Stimulated activated CD4-positive, alpha-beta T cell treated with anti-CD3 and anti-CD28 coated beads, Interleukin-2, amount 100 ng/mL, for 4 hours (primary cell): Measurements from ENCODE around the gene TNRC6A.
A peak's percentile ranks its signal among the peaks of the same experiment; 100 is the strongest.
"Not testable (repeated sequence)": the region's sequence is repeated elsewhere in the genome, so short reads cannot be mapped to it uniquely, and the experiment has no call there.

Source experiments
- DNase-seq: peaks from one replicate; pipeline ENCODE4 v3.0.0-alpha.2; 2020; ENCODE audit warnings: low read depth

The TNRC6A gene

GRCh38 chr16:24728011-24728410 lies 1.4 kb upstream of the TNRC6A start:
- DNase-seq: no peak

DNA sequence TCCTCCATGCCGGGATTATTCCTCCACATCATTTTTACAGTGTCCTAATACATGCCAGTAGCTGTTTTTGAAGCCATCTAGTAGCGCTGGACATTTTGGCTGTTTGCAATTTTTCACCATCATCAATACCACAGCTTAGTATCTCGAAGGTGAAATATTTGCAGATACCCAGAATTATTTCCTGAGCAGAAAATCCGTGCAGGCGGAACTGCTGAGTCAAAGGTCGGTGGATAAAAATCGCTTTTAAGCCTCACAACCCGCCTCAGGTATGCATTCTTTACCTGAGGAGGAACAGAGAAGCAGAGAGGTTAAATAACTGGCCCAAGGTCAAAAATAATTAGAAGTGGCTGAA lies 584 bp upstream of the TNRC6A start:
- DNase-seq: peak; percentile 15

GRCh38 chr16:24729951-24730815 lies 732 bp downstream of the TNRC6A start:
- peak; percentile 9 for DNase-seq

DNA sequence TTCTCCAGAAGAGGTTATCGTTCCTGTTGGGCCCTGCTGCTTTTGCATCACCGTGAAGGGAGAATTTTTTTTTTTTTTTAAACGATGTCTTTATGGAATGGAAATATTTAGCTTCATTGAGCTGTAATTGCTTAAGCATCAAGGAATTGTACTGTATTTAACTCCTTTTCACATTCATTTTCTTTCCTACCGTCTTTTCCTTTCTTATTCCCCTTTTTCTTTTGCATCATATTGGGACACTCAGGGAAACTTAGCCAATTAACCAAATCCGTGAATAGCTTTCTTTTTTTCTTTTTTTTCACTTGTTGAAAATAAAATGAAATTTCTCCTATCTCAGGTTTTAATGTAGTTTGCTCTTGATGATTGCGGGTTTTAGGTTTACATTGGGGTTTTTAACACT lies 1.5 kb downstream of the TNRC6A start:
- DNase-seq: no peak

DNA sequence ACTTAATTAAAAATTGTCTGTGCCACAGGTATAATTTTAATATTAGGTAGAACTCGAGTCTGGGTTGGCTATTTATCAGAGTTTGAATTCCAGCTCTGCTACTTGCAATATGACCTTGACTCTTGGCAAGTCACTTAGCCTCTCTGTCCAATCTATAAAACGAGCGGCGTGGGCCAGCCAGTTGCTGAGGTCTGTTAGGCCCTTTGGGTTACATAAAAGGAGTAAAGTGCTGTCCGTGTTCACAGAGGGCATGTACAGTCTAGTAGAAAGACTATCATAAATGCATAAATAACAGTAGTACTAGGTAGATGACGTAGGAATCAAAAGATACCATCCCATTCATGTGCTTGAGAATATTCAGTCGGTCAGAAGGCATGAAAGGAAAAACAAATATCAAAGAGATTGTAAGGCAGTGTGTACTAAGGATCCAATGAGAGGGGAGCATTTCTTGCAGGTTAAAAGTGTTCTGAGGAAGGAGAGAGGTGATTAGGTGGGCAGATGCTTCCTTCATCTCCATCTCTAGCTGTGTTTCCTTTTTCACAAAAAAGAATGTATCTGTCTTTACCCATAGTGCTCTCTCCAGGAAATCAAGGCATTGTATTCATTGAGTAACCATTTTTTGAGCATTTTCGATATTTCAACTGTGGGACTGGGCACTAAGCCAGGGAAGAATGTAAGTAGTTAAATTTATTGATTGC lies 2.4 kb downstream of the TNRC6A start:
- no peak for DNase-seq

GRCh38 chr16:24734382-24734781 lies 4.9 kb downstream of the TNRC6A start:
- no peak for DNase-seq

DNA sequence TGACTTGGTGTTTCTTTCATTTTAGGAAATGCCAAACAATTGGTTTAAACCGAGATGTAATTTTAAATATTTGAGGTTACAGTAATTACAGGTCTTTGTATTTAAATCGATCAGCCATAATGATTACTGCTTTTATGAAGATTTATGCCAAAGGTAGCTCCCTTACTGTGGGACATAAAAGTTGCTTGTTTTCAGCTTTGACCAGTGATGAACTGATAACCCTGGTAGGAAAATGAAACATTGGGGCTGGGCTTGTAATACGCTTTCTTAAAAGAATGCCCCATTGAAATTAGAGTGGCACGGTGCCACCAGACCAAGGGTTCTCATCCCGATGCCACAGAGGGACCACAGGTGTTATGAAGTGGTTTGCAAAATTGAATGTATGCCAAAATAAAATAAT lies 7.3 kb downstream of the TNRC6A start:
- no peak for DNase-seq

DNA sequence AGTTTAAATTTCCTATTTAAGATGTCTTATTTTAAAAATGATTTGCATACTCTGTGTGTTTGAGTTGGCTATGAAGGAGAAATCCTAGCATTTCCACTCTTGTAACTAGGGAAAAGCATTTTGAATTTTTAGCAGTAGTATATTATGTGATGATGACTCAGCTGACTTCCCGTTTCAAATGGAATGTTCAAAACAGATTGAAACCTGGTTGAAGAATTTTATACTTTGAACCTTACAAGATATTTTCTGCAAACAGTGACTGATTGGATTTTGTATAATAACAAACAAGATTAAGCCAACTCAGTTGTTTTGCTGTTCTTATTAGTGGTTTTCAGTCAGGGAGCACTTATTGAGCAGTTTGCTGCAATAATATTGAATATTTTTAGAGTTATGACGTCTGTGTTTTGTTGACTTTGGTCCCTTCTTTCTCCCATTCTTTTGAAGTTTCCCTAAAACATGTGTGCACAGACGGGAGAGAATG lies 8.0 kb downstream of the TNRC6A start:
- DNase-seq: no peak

DNA sequence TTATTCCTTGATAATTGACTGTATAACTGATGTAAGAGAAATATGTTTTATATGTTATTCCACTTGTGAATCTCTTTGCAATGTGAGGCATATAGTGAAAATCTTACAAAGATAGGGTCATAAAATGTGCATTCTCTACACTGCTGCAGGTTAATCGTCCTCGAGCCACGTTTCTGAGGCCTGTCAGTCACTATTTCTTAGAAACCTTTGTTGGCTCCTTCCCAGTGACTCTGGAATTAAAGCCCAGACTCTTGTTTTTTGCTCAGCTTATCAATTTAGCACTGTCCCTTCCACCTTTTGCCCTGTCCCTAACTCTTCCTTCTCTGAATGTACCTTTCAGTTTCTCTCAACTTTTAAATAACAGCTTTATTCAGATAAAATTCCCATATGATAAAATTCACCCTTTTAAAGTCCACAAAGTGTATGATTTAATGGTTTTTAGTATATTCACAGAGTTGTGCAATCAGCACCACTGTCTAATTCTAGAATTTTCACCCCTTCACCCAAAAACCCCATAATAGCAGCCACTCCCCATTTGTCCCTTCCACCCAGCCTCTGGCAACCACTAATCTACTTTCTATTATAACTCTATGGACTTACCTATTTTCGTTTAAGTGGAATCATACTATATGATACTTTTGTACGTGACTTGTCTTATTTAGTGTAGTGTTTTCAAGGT lies 8.6 kb downstream of the TNRC6A start:
- no peak for DNase-seq

GRCh38 chr16:24738895-24739294 lies 9.4 kb downstream of the TNRC6A start:
- DNase-seq: no peak

- no peak for DNase-seq
These were observed 12.4 kb downstream of the TNRC6A start for GRCh38 chr16:24741862-24742261.

DNA sequence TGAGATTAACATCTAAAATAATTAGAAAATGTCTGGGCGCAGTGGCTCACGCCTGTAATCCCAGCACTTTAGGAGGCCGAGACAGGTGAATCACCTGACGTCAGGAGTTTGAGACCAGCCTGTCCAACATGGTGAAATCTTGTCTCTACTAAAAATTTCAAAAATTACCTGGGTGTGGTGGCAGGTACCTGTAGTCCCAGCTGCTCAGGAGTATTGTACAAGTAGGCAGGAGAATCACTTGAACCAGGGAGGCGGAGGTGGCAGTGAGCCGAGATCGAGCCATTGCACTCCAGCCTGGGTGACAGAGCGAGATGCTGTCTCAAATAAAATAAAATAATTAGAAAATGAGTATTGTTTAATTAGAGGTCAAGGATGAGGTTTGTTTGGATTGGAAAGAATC lies 13.2 kb downstream of the TNRC6A start:
- not testable (repeated sequence) for DNase-seq

DNA sequence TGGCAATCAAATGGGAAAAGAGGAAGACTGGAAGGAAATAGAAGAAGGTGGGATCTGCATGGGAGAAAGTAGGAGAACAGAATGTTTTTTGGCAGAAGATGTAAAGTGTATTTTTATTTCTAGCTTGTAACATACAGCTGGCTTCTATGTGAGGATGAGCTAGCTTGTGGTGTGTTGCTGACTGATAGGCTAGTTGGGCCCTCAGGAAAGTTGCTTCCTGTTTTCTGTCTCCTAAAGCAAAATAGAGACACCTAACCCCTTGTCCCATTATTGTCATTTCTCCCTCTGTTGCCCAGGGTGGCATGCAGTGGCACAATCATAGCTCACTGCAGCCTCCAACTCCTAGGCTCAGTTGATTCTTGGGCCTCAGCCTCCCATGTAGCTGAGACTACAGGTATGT lies 15.9 kb downstream of the TNRC6A start:
- DNase-seq: no peak

GRCh38 chr16:24745791-24746190 lies 16.3 kb downstream of the TNRC6A start:
- no peak for DNase-seq

GRCh38 chr16:24747441-24747840 lies 18.0 kb downstream of the TNRC6A start:
- DNase-seq: no peak

- DNase-seq: no peak
These were observed 18.8 kb downstream of the TNRC6A start for GRCh38 chr16:24748242-24748641.

GRCh38 chr16:24749310-24749709 lies 19.9 kb downstream of the TNRC6A start:
- no peak for DNase-seq

DNA sequence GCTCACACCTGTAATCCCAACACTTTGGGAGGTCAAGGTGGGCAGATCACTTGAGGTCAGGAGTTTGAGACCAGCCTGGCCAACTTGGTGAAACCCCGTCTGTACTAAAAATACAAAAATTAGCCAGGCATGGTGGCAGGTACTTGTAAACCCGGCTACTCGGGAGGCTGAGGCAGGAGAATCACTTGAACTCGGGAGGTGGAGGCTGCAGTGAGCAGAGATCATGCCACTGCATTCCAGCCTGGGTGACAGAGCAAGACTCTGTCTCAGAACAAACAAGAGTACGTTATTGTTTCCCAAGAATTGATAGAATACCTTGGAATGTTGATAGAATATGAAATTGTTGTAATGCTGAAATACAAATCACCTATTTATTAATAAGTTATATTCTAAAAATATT lies 20.4 kb downstream of the TNRC6A start:
- DNase-seq: not testable (repeated sequence)

GRCh38 chr16:24753000-24753399 lies 23.5 kb downstream of the TNRC6A start:
- DNase-seq: no peak

DNA sequence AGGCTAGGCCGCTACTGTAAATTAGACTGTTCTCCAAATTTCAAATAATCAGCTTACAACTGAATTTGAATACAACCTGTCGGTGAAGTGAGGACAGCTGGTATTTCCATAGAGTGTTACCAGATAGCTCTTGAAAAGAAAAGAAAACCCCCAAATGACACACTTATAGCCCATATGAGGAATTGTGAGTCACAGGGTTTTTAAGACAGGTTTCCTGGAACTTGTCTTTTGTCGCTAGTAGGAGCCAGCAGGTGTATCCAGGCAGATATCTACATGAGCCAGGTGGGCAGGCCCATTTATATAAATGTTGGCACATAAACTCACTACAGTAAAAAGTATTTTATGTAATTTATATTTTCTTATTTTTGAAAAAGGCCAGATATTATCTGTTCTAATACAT lies 24.0 kb downstream of the TNRC6A start:
- DNase-seq: peak; percentile 13

DNA sequence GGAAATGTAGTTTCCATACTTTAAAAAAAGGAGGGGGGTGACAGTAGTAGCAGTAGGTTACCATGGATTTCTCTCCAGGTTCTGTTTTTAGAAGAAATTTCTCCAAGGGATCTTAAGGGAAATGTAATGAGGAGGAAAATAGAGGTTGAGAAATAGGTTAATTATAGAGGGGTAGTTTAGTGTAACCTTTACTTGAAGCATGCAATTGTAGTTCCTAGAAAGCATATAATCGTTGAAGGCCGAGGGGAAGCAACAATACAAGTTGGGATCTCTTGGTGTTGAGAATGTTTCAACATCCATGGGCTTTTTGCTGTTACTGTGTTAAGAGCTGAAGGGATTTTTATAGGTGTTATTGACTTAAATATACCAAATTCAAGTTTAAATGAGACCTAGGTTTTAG lies 25.1 kb downstream of the TNRC6A start:
- no peak for DNase-seq

DNA sequence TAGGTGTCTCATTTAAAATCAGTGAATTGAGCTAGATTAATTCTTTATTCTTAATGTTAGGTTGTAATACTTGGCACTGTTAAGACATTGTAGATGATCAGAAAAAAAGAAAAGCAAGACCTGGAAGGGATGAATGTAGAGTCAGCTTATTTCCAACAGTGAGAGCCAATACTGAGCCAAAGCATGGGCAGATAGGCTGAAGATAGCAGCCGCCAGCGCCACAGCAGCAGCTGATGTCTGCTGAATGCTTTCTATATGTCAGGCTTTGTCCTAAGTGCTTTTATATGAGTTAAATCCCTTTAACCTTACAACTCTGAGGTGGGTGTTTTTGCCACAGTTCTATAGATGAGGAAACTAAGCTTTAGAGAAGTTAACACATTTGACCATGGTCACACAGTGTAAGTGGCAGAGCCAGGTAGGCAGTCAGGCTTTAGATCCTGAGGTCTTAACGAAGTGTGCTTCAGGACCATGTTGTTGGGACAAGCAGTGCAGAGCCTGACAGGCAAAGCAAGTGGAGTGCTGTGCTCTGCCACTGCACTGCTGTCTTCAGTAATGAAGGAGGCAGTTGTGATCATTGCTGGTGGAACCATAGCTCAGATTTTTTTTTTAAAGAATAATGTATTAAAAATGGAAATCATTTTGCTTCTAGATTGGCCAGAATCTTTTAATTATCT lies 25.9 kb downstream of the TNRC6A start:
- DNase-seq: no peak
